HG02852 (cell line): ENCODE measurements around the gene SMYD3.

Source experiments
- ATAC-seq: cut with Tn5 transposase; IDR thresholded peaks from one replicate; pipeline ENCODE4 v1.9.1; 2021; ENCODE audit warnings: mild to moderate bottlenecking, moderate library complexity; ENCODE audit not compliant: unreplicated experiment

The SMYD3 gene

DNA sequence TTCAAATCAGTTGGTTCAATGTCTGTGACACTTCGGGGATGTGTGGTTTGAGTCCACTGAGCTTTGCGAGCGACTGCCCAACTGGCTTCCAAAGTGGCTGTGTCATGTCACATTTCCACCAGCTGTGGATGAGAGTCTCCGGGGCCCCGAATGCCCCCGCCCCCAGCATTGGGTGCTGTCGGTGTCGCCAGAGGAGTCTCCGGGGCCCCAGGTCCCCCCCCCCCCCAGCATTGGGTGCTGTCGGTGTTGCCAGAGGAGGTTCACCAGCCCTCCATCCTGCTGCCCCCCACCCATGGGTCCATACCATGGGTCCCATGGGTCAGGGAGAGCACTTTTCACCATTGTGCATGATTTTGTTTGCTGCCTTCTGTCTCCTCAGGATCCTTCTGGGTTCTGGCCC lies 9.0 kb upstream of the SMYD3 start:
- no peak for ATAC-seq

- ATAC-seq, result no peak
These were observed 8.4 kb upstream of the SMYD3 start for GRCh38 chr1:246515390-246516005.

DNA sequence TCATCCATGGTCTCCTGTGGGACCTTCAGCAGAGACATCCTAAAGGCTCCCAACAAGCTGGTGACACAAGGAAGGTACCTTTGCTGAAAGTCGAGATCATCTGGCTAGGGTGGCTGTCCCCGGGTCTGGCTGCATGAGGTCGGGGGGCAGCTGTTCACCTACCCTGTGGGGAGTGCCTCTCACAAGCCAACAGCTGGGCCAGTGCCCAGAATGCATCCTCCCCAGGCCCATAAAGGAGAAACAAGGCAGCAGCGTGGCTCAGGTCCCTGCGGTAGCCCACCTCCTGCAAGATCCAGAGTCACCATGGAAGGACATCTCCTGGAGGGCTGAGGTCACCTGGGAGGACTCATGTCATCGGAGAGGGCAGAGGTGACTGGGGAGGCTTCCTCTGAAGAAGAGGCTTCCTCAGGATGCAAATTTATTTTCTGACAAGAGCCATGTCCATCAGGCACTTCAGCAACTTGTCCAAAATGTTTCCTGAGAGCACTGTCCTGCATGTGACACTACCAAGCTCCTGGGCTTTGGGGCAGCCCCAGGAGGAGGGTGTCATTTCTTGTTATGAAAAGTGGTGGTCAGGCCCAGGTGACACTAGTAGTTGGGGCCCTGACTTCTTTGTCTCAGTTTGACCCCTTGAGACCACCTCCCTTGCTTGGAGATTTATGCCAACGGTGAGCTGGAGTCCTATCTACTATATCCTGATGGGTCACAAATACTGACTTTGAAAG lies 6.7 kb upstream of the SMYD3 start:
- ATAC-seq, result no peak

GRCh38 chr1:246513041-246513440 lies 6.0 kb upstream of the SMYD3 start:
- no peak for ATAC-seq

- no peak for ATAC-seq
These were observed 5.6 kb upstream of the SMYD3 start for GRCh38 chr1:246512635-246513034.

DNA sequence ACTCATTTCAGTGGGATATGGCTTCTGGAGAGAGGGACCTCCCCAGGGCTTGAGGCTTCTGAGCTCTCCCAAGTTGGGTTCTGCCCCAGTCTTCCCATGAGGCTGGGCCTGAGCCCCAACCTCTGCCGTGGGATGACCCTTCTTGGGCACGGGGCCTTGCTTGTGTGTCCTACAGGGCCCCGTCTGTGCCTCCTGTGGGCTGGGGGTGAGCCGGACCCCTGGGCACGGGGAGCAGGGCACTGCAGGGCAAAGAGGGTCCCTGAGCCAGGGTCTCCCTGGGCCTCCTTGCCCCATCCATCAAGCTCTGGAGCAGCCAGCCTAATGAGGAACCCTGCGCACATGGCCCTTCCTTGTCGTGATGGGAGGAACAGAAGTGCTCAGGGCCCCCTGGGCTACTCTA lies 5.2 kb upstream of the SMYD3 start:
- no peak for ATAC-seq

DNA sequence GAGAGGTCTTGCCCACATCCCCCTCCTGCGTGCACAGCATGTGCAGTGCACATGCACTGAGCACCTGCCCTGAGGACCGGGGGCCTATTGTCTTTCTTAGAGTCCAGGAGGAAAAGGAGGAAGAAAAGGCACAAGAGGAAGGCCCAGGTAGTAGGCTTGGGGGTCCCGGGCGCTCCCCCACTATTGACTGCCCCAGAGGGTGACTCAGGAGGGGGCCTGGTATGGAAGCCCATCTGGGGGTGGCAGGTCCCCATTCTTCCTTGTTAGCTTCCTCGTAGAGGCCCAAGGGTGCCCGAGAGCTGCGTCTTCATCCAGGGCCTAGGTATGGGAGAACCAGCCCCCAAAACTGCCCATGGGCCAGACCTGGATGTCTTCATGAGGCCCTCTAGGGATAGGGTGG lies 4.1 kb upstream of the SMYD3 start:
- no peak for ATAC-seq

- no peak for ATAC-seq
These were observed 3.3 kb upstream of the SMYD3 start for GRCh38 chr1:246510147-246511030.

GRCh38 chr1:246508897-246509688 lies 2.0 kb upstream of the SMYD3 start:
- ATAC-seq, result no peak

DNA sequence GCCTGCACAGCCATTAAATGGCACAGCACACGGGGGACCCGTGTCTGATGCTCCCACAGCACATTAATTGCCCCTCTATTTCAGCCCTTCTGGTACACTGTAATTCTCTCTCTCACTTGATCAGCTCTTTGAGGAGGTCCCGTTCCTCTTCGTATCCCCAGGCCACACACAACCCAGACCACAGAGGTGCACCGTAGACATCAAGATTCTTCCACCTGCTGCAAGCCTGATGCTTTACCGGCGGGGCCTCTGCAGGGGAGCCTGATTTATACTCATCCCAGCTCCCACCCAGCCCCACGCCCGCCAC lies 759 bp downstream of the SMYD3 start:
- ATAC-seq, result peak; percentile 10

GRCh38 chr1:246503341-246503740 lies 3.7 kb downstream of the SMYD3 start:
- ATAC-seq, result no peak

- peak; percentile 46 for ATAC-seq
These were observed 9.7 kb downstream of the SMYD3 start for GRCh38 chr1:246497331-246497915.

GRCh38 chr1:246492611-246493245 lies 14.4 kb downstream of the SMYD3 start:
- no peak for ATAC-seq

GRCh38 chr1:246491551-246492053 lies 15.5 kb downstream of the SMYD3 start:
- no peak for ATAC-seq

DNA sequence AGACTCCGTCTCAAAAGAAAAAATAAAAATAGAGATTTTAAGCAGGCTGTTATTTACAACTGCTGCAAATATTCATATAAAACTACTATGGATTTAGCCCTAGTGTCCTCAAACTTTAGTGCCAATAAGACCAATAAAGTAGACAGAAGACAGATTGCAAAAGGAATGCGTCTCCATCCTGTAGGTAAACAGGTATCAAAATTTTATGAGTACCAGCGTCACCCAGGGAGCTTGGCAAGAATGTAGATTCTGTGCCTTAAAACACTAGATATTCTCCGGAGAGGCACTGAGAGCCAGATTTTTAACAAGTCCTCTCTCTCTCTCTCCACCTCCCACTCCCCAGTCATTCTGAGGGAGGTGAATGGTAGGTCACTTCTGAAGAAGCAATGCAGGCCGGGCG lies 18.4 kb downstream of the SMYD3 start:
- no peak for ATAC-seq

- ATAC-seq, result no peak
These were observed 23.5 kb downstream of the SMYD3 start for GRCh38 chr1:246483569-246483933.

DNA sequence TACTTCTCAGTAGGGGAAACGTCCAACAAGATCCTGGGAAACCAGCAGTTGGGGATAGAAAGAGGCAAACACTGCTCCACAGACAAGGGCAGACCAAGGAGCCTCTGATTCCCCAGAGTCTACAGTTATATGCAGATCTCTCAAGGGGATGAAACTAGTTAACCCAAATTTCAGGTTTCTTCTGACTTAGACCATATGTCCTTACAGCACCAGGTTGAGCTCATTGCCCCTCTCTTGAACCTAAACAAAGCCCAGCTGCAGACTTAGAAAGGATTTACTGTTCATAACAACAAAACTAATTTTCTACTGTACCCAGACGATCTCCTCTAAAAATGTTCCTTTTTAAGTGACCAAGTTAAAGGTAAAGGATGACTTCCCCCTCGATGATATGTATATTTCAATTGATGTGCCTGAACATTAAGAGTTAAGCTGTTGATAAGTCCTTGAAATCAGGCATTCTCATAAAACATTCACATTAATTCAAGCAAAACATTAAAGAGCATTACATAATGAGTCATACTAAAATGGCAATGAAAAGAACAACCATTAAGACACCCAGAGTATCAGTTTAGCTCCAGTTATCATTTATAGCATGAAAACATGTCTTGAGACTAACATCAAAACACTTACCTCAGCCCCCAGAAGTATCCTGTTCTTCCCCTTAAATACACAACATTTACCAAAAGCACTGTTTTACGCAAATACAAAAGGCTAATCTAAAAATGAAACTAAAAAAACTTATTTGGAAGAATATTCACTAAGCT lies 24.1 kb downstream of the SMYD3 start:
- no peak for ATAC-seq

DNA sequence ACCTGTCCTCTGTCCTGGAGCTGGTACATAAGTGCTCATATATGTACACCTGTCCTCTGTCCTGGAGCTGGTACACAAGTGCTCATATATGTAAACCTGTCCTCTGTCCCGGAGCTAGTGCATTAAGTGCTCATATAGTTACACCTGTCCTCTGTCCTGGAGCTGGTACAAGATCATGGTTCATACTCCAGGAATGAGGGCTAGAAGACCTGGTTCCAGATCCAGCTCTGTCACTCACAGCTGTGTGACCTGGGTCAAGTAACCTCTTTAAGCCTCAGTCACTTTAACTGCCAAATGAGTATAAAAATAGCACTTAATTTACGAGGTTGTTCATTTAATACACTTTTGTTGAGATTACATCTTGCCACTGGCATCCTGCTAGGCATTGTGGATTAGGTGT lies 28.0 kb downstream of the SMYD3 start:
- ATAC-seq, result no peak

DNA sequence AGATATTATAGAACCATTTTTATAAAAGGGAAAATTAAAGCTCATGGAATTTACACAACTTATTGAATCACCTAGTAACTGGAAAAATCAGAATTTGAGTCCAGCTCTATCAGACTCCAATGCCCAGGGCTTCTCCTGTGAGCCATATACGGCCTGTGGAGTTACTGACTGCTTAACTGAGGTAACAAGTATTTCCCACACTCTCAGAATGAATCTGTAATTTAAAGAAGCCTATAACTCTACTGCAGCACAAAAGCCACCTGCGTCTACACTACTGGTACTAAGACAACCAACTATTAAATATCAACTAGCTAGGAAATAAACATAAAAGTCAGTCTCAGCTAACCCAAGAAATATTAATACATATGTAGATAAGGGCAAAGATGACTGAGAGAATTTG lies 29.4 kb downstream of the SMYD3 start:
- no peak for ATAC-seq

GRCh38 chr1:246476771-246477170 lies 30.3 kb downstream of the SMYD3 start:
- no peak for ATAC-seq
